T-helper 2 cell treated with Interferon-gamma antibody and Interleukin-4, amounts not matched to agents 100 ng/mL and 5 ng/mL, for 36 hours (primary cell): ENCODE results near the gene CPB1. TPM values are rescaled to one million over a fixed set of nuclear protein-coding genes. Genes with fewer than 3 reads are reported as not detected.
"Not testable (repeated sequence)": the region's sequence is repeated elsewhere in the genome, so short reads cannot be mapped to it uniquely, and the experiment has no call there.

Source experiments
- intact Hi-C: fragments of 100-400 bp; cut with micrococcal nuclease; formaldehyde crosslinking; loops from one replicate; pipeline ENCODE4 v1.15.1; 2023
- total RNA-seq: library from RNA; stranded (reverse); gene quantifications from 2 replicates; pipeline ENCODE4 v1.2.3, GENCODE V29; 2022

The CPB1 gene
- not detected in 2 replicates for total RNA-seq

DNA sequence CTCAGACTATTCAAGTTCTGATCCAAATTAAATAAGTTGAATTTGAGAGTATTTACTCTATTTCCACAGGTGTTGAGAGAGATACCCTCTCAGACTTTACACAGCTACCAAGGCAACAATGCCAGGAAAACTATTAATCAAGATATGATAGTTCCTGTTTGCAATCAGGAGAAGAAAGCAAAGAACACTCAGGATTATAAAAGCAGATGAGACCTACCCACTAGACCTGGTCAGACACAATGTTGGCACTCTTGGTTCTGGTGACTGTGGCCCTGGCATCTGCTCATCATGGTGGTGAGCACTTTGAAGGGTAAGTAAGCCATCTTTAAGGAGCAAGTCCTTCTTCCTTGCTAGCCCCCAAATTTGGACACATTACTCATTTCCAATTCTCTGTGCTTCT is at the start of gene CPB1:
TSS of gene CPB1 (plus strand) at position 227 of the 400 bp plus-strand sequence. CDS start at position 240, 13 bp downstream.
- intact Hi-C loops, result no loop called here

DNA sequence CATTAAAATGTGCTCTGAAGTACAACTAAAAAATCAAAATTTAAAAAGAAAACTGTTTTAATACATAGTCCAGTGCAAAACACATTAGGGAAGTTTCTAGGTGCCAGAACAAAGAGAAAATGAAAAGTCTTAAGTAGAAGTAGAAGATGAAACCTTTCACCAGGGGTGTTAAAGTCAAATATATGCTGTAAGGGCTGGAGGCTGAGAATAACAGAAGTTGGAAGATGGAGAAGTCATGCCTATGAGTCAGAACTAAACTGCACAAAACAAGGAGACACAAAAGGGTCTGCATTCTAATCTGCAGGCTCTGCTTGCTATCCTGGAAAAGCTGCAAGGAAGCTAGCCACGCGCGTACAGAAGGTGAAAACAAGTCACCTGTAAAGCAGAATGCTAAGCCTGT is 48.7 kb upstream of the CPB1 start:
- intact Hi-C loops, result no loop called here

DNA sequence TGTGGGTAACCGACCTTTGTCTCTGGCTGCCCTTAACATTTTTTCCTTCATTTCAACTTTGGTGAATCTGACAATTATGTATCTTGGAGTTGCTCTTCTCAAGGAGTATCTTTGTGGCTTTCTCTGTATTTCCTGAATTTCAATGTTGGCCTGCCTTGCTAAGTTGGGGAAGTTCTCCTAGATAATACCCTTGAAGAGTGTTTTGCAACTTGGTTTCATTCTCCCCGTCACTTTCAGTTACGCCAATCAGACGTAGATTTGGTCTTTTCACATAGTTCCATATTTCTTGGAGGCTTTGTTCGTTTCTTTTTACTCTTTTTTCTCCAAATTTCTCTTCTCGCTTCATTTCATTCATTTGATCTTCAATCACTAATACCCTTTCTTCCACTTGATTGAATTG is 42.6 kb upstream of the CPB1 start:
- intact Hi-C loops, result not testable (repeated sequence)

DNA sequence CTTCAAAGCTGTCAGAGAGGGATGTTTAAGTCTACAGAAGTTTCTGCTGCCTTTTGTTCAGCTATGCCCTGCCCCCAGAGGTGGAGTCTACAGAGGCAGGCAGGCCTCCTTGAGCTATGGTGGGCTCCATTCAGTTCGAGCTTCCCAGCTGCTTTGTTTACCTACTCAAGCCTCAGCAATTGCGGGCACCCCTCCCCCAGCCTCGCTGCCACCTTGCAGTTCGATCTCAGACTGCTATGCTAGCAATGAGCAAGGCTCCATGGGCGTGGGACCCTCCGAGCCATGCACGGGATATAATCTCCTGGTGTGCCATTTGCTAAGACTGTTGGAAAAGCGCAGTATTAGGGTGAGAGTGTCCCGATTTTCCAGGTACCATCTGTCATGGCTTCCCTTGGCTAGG is 41.5 kb upstream of the CPB1 start:
- intact Hi-C loops, result not testable (repeated sequence)

DNA sequence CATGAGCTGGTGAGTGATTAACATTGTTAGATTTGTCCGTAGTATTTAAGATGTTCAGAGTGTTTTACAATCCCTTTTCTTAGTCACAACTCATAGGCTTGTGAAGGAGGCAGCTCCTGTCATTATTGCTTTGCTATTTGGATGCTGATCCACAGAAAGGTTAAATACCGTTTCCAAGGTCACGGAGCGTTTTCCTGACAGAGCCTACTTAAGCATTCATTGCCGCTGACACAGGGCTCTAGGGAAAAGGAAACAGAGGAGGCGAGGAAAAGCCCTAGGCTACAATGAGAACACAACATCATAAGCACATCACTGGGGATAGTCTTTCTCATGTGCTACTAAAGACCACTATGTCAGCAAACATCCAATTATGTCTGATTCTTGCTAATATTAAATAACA is 38.5 kb upstream of the CPB1 start:
- intact Hi-C loops, result no loop called here

DNA sequence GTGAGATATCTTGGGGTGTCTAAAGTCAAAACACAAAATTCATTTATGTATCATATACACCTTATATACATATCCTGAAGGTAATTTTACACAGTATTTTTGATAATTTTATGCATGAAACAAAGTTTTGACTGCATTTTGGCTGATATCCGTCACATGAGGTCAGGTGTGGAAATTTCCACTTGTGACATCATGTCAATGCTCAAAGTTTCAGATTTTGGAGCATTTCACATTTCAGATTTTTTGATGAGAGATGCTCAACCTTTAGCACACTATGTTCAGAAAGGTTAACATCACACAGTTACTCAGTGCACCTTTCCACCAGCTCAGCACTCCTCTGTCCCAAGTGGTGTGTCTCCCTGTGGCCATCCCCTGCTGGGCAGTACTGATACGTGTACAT is 37.7 kb upstream of the CPB1 start:
- intact Hi-C loops, result no loop called here

DNA sequence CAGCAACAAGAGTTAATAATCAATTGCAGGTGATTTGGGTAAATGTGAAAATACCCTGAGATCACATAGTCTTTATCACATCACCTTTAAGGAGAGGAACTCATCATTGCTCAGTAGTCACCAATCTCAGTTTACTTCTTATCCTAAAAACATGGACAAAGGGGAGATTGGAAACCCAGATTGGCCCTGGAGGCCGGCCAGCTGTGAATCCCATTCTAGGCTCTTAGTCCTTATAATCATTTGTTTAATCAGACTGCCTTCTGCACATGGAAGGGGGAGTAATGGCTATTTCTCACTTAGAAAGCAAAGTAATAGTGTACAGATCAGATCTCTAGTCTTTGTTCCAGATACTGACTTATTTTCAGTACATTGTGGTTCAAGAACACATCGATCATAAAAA is 37.2 kb upstream of the CPB1 start:
- intact Hi-C loops, result no loop called here

DNA sequence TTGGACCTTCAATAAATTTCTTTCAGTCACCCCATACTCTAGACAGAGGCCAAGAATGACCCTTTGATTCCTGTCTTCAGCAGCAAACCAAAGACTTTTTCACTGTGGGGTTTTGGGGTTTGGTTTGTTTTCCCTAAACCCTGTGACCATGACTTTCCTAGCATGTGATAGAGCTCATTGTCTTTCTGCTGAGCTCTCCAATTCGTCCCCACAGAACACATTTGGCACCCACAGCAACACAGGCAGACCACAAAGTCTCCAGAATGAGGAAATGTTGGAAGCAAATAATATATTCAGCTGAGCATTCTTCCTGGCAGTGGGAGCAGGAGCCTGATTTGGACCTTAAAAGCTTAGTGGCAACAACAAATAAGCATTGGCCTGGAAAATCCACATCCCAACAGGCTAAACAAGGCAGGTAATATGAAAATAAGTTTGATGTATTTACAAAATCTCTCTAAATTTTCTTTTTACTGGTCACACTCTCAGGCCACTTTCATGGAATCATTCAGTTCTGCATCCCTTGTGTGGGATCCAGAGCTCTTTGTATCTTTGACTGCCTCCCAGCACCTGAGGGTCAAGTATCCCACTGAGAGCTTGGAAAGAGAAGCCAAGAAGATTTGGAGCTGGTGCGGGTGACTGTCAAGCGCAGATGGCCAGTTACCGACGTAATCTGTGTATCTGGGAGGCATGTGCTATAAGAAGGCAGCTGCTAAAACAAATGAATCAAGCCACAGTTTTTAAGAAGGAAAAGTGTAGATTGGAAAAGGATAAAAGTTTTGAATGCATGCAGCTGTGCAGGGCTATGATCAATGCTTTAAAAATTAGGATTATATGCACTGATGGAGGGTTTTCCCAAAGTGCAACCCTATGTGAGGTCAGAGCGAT is 36.5 kb upstream of the CPB1 start:
- intact Hi-C loops, result no loop called here

DNA sequence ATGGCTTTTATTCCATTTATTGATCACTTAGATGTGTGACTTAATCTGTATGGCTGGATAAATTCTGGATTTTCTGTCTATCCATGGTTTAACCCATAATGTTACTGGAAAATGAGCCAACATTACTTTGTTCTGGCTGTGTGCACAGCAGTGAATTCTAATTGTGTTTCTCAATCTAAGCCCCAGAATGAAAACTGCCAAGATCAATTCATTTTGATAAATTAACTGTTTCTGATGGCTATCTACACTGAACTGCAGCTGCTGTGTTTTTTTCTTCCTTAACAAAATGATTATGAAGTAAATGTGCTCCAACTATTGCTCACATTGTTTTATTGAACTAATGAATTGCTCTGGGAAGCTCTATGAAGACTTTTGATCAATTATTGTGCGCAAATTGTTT is 35.7 kb upstream of the CPB1 start:
- intact Hi-C loops, result no loop called here

DNA sequence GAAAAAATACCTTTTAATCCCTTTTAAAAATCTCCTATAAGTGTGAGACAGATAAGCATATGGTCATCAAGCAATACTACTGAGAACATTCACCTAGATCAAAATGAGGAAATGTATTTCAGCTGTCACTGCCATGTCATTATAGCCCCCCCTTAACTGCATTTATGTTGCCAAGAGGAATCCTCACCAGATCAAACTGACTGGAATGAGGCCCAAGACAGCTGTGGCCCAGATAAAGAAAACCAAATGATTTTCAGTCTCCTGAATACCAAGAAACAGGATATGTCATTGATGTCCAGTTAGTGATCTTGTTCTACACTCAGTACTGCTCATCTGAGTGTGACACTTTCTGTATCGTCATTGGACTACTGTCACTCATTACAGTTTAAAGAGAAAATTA is 35.1 kb upstream of the CPB1 start:
- intact Hi-C loops, result no loop called here

DNA sequence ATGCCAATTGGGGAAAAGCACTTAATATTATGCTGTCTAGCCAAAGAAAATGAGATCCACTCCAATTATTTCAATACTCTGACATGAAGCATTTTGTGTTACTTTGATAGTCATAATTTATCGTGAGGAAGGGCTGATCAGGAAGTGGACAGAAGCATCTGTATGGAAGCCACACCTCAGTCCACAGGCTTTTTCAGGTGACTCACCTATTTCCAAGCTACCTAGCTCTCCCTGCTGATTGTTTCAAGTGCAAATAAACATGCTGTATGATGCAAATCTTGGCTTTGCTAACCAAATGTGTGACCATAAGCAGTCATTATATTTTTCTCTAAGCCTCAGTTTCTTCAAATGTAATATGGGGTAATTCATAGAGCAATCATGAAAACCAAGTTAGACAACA is 30.8 kb upstream of the CPB1 start:
- intact Hi-C loops, result no loop called here

DNA sequence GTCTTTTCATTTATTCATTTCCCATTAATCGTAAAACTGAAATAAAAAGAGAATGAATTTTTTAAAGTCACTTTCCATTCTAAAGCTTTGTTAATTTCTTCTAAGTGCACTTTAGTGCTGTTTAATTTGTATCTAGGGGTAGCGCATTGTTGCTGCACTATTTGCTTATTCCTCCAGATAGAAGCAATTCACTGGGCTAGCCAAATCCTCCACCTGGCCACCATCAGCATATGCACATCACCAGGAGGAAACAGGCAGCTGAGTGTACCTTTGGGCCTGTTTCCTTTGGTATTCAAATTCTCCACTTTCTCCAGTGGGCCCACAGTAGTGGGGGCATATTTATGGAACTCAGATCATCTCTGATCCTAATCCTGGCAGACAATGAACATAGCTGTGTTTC is 29.8 kb upstream of the CPB1 start:
- intact Hi-C loops, result no loop called here

DNA sequence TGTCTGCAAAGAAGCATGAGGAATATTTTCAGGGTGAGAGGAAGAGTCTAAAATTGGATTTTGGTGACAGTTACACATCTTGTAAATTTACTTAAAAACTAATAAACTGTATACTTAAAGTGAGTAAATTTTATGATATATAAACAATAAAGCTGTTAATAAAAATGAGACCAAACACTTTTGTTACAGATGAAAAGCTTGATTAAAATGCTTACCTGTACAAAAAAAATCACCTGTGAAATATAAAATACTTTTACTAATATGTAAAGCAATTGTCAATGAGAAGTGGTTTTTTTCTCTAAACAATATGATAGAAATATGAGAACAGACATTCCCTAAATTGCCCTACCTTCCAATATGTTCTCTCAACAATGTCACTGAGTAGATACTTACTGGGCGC is 27.2 kb upstream of the CPB1 start:
- intact Hi-C loops, result no loop called here

DNA sequence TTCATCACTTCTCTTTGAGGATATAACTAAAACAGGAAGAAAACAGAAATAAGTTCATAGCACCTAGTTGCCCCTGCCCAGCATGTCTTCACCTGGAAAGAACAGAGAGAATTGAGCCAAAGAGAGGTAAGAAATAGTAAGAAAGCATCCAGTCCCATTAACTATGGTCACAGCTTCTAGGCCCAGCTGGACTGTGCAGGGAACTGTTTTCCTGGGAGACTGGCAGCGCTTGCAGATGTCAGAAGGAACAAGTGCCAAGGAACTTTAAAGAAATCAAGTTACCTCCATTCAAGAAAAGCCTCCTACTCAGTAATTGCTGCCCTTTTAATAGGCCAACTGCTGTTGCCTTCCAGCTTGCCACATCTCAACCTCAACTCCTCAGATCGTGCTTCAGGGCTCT is 17.8 kb upstream of the CPB1 start:
- intact Hi-C loops, result no loop called here

DNA sequence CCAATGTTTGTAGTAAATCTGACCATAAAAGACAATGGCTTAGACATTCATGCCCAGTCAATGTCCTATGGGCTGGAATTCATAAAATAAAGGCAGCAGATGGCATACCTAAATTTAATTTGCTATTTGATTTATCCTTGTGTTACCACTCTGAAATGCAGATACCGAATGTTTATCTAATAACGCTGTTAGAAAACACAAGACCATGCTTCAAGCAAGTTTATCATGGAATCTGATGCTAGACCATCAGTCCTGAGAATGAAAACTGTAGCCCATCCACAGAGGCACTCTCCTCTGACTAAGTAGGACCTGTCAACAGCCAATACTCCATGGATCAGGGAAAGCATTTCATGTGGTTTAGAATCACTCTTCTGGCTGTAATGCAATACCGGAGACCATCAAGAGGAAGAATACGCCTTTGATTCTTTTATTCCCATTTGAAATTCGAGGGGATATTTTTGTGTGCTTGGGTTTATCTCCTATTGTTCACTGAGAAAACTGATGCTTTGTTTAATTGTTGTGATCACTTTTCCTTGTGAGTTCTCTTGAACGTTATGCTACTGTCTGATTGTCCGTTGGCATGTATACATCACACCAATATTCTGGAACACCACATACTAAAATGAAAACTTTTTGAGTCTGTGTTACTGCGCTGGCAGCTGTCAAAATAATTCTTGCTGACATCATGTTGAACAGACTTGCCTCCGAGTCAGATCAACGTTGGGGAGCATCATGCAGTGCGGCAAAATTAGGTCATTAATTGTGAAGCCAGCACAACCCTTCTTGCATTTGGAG is 12.1 kb upstream of the CPB1 start:
- intact Hi-C loops, result no loop called here

DNA sequence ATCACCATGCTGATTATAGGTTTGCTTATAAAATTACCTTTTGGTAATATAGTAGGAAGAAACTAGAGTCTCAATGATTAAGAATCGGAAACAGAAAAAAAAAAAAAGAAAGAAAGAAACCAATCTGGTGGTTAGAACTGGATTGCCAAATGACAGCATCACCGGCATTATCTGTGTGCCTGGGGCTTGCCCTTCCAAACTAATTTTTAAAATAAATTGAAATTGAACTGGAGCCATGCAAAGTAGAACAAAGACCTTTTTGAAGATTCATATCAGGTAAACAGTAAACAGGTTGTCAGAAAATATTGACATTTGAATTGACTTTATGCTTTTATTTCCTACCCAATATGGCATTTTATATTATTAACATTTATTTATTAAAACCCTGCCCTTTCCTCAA is 11.2 kb upstream of the CPB1 start:
- intact Hi-C loops, result no loop called here

DNA sequence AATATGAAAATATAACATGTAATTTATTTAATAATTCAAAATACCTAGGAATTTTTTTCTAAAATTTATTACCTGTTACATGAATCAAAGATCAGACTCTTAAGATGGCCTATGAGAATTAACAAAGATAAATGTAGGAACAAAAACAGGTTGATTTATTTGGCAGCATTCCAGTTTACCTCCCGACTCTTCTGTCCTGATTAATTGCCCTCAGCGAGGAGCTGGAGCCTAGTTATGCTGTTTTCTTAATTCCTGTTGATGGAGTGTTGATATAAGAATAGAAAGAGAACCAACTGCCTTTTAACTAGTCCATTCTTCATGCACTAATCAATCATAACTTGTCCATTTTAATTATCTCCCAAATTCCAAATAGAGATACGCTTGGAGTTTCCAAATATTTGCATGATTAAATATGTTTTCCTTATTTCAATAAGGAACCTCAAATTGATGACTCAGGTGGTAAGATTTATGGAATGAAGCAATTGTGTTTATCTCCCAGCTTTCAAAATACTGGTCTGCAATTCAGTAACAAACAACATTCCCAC is 10.6 kb upstream of the CPB1 start:
- intact Hi-C loops, result no loop called here

DNA sequence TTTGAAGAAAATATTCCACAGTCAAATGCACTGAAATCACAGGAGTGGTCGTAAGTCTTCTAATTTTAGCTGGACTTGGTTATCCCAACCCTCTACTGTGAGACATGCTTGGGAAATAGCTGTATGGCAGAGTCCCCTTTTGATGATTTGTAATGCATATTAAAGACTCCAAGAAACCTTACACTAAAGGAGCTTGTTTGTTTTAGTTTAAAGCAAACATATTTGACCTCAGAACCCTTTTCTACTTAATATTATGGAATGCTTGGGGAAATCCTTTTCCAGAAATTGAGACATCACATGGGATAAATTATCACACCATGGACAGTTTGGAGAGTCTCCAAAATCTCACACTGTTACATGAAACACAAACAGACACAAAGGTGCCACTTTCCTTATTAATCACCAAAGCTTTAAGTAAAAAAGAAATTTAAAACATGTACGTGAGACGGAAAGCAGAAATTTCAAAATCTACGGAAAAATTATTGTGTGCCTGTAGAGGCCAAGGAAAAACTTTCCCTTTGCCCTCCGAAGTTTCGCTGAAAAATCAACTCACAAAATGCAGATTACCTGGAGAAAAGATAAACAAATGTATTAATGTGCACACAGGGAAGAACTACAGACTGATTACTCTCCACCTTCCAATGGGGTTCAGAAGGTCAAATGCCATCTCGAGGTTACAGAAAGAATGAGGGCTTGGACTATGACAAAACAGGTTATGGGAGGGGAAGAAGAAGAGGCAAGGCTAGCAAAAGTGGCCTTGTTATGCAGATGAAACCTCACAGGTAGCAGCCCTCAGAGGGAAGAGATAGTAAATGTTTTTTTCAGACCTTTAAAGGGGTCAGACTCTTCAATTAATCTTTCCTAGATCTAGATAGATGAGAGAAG is 7.0 kb upstream of the CPB1 start:
- intact Hi-C loops, result no loop called here

DNA sequence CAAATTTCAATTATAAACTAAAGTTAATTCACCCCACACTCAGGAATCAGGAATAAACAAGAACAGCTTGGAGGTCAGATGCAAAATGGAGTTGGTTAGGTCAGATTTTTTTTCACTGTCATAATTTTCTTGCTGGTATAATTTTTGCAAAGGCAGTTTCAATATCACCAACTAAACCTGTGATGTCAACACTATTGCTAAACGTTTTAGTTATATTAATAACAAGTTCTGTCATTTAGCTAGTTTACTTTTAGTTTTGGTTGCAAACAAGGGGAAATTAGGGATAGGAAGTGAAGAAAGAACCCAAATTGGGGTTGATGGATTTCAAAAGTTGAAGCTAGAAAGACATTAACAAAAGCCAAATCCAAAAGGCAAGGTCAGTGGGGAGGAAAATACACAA is 4.6 kb upstream of the CPB1 start:
- intact Hi-C loops, result no loop called here

DNA sequence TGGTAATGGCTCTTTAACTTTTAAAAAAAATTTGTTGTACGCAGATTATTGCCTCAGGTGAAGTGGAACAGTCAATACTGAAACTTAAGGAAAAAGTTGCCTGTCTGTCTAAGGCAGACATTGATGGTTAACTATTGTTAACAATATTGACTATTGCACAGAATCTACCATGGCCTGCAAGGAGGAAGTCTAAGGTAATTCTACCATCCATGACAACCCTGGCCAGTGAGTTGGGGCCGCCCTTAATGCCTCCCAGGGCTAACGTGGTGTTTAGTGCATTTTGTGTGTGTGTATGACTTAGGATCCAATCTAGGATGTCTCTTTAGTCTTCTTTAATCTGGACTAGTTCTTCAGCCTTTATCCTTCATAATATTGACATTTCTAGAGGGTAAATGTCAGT is 2.1 kb upstream of the CPB1 start:
- intact Hi-C loops, result no loop called here

DNA sequence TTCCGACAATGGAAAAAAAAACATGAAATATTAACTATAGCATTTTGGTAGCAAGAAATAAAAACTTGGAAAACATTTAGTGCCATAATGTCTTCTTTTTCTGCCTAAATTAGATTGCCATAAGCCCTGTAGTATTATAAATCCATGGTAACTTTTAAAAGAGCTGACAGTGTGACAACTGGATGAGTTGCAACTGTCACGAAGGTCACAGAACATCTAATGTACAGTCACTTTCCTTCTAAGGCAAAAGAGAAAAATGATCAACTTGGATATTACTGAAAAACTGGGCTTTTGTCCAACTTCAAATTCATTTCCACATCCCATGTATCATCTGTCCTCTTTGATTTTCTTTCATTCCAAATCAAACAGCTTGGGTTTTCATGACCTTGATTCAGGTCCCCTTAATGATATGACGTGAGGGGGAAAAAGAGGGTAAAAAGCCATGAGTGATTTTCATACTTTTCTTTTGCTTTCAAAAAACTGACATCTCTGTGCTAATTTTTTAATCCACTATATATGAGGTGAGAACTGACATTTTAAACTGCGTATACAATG is 602 bp downstream of the CPB1 start:
- intact Hi-C loops, result no loop called here
